ENCODE results near the gene STAM2.
"Not testable (repeated sequence)": the region's sequence is repeated elsewhere in the genome, so short reads cannot be mapped to it uniquely, and the experiment has no call there.

STAM2 gene

DNA sequence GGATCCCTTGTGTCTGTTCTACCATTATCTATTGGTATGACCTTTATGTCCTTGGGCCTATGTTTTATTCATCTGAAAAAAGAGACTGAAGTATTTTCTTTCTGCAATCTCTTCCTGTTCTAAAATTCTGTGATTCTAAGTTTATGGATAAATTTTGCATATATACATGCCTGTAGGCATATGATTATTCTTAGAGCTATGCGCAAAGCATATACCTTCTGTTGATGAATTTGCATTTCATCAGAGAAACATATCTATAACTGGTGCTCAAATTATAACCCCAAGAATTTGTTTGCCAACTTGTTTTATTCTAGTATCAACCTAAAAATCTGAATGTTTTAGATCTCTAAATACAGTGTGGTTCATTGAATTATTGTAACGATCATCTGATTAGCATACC lies 83.5 kb downstream of the STAM2 start:
- Histone ChIP-seq H3K9ac (no peak overlapping the region), H3K36me3 (ENCODE audit: control insufficient read depth, insufficient read depth, low read length) (no peaks in the 10 kb centered on the region), H3K27ac (no peak overlapping the region), H3K9me3 (ENCODE audit: control insufficient read depth, low read length) (no peaks in the 10 kb centered on the region), H3K27me3 (ENCODE audit: control insufficient read depth, insufficient read depth, low read length) (no peaks in the 10 kb centered on the region), H2AFZ (no peak overlapping the region), H3K79me2 (no peaks in the 10 kb centered on the region), H3K4me2 (ENCODE audit: low read length) (no peak overlapping the region), H3K4me3 (ENCODE audit: low read depth, low read length) (no peak overlapping the region), H3K4me1 (peaks cover under 1% of the 10 kb centered on the region)
- TF ChIP-seq, protein P1, sequence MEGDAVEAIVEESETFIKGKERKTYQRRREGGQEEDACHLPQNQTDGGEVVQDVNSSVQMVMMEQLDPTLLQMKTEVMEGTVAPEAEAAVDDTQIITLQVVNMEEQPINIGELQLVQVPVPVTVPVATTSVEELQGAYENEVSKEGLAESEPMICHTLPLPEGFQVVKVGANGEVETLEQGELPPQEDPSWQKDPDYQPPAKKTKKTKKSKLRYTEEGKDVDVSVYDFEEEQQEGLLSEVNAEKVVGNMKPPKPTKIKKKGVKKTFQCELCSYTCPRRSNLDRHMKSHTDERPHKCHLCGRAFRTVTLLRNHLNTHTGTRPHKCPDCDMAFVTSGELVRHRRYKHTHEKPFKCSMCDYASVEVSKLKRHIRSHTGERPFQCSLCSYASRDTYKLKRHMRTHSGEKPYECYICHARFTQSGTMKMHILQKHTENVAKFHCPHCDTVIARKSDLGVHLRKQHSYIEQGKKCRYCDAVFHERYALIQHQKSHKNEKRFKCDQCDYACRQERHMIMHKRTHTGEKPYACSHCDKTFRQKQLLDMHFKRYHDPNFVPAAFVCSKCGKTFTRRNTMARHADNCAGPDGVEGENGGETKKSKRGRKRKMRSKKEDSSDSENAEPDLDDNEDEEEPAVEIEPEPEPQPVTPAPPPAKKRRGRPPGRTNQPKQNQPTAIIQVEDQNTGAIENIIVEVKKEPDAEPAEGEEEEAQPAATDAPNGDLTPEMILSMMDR (IDR thresholded peaks at IDR 0.05), result no peak

DNA sequence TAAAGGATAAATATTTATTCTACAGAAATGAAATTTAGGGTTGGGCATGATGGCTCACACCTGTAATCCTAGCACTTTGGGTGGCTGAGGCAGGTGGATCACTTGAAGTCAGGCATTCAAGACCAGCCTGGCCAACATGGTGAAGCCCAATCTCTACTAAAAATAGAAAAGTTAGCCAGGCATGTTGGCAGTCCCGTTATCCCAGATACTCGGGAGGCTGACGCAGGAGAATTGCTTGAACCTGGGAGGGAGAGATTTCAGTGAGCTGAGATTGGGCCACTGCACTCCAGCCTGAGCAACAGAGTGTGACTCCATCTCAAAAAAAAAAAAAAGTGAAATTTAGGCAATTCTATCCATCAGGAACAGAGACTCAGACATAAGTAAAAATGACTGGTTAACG lies 84.8 kb downstream of the STAM2 start:
- not testable (repeated sequence) for H3K4me1 ChIP-seq; H3K4me2 ChIP-seq (ENCODE audit: low read length)

GRCh38 chr2:152089238-152089637 lies 86.3 kb downstream of the STAM2 start:
- no peaks in the 10 kb centered on the region for H3K4me1 ChIP-seq
- H2AFZ ChIP-seq, result no peak overlapping the region
- no peaks in the 10 kb centered on the region for H3K9me3 ChIP-seq (ENCODE audit: control insufficient read depth, low read length)
- no peaks in the 10 kb centered on the region for H3K79me2 ChIP-seq
- no peaks in the 10 kb centered on the region for H3K36me3 ChIP-seq (ENCODE audit: control insufficient read depth, insufficient read depth, low read length)
- no peak overlapping the region for H3K9ac ChIP-seq
- TF ChIP-seq, protein P1 (IDR thresholded peaks at IDR 0.05), result no peak
- no peaks in the 10 kb centered on the region for H3K27me3 ChIP-seq (ENCODE audit: control insufficient read depth, insufficient read depth, low read length)
- H3K4me3 ChIP-seq (ENCODE audit: low read depth, low read length), result no peak overlapping the region
- H3K27ac ChIP-seq, result no peak overlapping the region
- no peak overlapping the region for H3K4me2 ChIP-seq (ENCODE audit: low read length)

More for the DNA sequence above, 84.8 kb downstream of the STAM2 start:
- not testable (repeated sequence) for H3K9ac ChIP-seq; H3K27me3 ChIP-seq (ENCODE audit: control insufficient read depth, insufficient read depth, low read length); H3K79me2 ChIP-seq; H3K4me3 ChIP-seq (ENCODE audit: low read depth, low read length); H3K27ac ChIP-seq; H3K36me3 ChIP-seq (ENCODE audit: control insufficient read depth, insufficient read depth, low read length); H3K9me3 ChIP-seq (ENCODE audit: control insufficient read depth, low read length); H2AFZ ChIP-seq

GRCh38 chr2:152088006-152088405 lies 87.6 kb downstream of the STAM2 start:
- Histone ChIP-seq H3K9ac (no peak overlapping the region), H3K27me3 (ENCODE audit: control insufficient read depth, insufficient read depth, low read length) (no peaks in the 10 kb centered on the region), H3K36me3 (ENCODE audit: control insufficient read depth, insufficient read depth, low read length) (no peaks in the 10 kb centered on the region), H3K79me2 (no peaks in the 10 kb centered on the region), H2AFZ (no peak overlapping the region), H3K9me3 (ENCODE audit: control insufficient read depth, low read length) (no peaks in the 10 kb centered on the region), H3K27ac (no peak overlapping the region), H3K4me2 (ENCODE audit: low read length) (no peak overlapping the region), H3K4me1 (no peaks in the 10 kb centered on the region), H3K4me3 (ENCODE audit: low read depth, low read length) (no peak overlapping the region)
- TF ChIP-seq, protein P1 (IDR thresholded peaks at IDR 0.05), result no peak

GRCh38 chr2:152086231-152086630 lies 89.3 kb downstream of the STAM2 start:
- Histone ChIP-seq H3K9me3 (ENCODE audit: control insufficient read depth, low read length) (no peaks in the 10 kb centered on the region), H3K27me3 (ENCODE audit: control insufficient read depth, insufficient read depth, low read length) (no peaks in the 10 kb centered on the region), H2AFZ (no peak overlapping the region), H3K27ac (no peak overlapping the region), H3K4me2 (ENCODE audit: low read length) (no peak overlapping the region), H3K4me3 (ENCODE audit: low read depth, low read length) (no peak overlapping the region), H3K4me1 (no peaks in the 10 kb centered on the region), H3K36me3 (ENCODE audit: control insufficient read depth, insufficient read depth, low read length) (no peaks in the 10 kb centered on the region), H3K79me2 (no peaks in the 10 kb centered on the region), H3K9ac (no peak overlapping the region)
- TF ChIP-seq, protein P1 (IDR thresholded peaks at IDR 0.05), result no peak

Data from parathyroid adenoma (tissue), 2 donors.